HG02642 (cell line): Measurements from ENCODE around the gene SNX22.
"Not testable (repeated sequence)": the region's sequence is repeated elsewhere in the genome, so short reads cannot be mapped to it uniquely, and the experiment has no call there.

Experiments used
- ATAC-seq: cut with Tn5 transposase; IDR thresholded peaks from one replicate; pipeline ENCODE4 v1.9.1; 2021; ENCODE audit warnings: mild to moderate bottlenecking; ENCODE audit not compliant: unreplicated experiment, poor library complexity

Gene SNX22

DNA sequence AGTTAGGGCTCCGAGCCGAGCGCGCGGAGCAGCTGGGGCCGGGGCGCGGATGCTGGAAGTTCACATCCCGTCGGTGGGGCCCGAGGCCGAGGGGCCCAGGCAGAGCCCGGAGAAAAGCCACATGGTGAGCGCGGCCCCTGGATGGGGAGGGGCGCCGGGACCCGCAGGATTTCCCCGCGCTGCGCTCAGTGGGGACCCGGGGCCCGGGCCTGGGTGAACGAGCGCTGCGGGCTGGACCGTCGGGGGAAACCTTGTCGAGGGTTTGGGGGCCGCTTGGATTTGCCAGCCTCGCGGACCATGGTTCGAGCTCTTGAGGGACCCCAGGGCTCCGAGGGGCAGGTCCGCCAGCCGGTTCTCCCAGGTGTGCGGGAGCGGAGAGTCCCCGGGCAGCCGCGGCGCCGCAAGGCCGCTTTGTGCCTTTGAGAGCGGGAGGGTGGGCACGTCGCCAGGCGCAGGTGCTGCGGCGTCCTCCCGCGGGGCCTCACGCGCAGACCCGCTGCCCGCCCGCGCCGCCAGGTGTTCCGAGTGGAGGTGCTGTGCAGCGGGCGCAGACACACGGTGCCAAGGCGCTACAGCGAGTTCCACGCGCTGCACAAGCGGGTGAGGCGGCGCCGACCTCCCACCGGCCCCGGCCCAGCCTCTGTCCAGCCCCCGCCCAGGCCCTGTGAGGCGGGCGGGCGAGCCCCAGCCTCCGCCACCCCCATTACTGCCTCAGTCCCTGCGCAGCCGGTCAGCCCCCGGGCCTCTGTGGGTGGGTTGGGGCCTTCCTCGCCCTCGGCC, at the start of gene SNX22:
TSS of gene SNX22 (plus strand) at position 5 of the 780 bp plus-strand sequence. CDS start at position 50, 45 bp downstream.
- peak; percentile 10 for ATAC-seq

DNA sequence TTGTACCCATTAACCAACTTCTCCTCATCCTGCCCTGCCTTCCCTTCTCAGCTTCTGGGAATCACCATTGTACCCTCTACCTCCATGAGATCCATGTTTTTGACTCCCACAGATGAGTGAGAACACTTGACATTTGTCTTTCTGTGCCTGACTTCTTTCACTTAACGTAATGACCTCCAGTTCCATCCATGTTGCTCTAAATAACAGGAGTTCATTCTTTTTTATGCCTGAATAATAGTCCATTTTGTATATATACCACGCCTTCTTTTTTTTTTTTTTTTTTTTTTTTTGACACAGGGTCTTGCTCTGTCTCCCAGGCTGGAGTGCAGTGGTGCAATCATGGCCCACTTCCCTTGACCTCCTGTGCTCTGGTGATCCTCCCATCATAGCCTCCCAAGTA, 49.0 kb upstream of the SNX22 start:
- no peak for ATAC-seq

DNA sequence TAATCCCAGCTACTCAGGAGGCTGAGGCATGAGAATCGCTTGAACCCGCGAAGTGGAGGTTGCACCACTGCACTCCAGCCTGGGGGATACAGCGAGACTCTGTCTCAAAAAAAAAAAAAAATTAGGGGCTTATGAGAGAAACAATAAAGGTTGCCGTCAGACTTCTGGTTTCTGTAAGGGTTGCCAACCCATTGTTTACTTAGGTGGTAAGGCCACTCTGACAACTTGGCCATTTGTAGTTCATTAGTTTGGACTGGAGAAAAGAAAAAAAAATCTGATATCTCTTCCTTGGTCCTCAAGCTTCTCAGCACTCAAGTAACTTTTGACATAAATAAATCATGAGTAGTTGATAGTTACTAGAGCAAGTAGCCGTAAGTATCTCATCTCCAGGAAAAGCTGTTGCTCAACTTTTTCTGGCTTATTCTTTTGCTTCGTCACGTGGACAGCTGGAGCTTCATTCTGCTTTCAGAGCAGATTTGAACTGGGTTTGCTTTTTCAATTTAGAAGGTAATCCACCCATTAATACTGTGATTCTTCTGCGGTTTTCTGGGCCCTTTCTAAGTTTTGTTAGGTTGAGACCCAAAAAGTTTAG, 46.3 kb upstream of the SNX22 start:
- no peak for ATAC-seq

DNA sequence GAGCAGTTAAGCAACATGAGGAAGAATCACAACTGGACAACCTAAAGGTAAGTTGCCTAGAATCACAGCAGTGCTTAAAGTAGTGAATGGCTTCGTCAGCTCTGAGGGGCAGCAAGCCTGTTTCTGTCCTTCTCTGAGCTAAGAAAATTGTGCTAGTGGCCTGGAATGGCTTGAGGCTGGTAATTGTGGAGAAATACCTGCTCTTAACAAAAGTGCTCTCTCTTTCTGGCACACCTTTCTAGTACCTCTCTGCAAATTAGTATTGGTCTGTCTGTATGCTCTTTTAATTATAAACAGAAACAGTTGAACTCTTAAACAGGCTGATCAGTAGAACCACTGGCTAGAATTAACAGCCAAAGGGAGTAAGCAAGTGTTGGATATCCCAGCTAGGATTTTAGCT, 44.2 kb upstream of the SNX22 start:
- ATAC-seq = no peak

DNA sequence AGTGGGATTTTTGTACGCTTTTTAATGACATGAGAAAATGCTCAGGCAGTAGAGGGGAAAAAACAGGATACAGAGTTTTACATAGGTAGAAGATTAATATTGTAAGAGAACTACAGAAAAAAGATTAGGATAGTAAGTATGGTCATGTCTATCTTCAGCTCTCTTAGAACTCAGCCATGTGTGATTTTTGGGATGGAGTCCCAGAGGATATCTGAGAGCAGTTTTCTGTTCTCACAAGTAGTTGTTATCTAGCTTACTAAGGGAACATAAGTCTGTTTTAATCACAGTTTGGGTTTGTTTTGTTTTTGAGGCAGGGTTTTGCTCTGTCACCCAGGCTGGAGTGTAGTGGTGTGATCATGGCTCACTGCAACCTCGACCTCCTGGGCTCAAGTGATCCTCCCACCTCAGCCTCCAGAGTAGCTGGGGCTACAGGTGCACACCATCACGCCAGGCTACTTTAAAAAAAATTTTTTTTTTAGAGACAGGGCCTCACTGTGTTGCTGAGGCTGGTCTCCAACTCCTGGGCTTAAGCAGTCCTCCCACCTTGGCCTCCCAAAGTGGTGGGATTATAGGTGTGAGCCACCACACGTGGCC, 41.3 kb upstream of the SNX22 start:
- ATAC-seq = not testable (repeated sequence)

DNA sequence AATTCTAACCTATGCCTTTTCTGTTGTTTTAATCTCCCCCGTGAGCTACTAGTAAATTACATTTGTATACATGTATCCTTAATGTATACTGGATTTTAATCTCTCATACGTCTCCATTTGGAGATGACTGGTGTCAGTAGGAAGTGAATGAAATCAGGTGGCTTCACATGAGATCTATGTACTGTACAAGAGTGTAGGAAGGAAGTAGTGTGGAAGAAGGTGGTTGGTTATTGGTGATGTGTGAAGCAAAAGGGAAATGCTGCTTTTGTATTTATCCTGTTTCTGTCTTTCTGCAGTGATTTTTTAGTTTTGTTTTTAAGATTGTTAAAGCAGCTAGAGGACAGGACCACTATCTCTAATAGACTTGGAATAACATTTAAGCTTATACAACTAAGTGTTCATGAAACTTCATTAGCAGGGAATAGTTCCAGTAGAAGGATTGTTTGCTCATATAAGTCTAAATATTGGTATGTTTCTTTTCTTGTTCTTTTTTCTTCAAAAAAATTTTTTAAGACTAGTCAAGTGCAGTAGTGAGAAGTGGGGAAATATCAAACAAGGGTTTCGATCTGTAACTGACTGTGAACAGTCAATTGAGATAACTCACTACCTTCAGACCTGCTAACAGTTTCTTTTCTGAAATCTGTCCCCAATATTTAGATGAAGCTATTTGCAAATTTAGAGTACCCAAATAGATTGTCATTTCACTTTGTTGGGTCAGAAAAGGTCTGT, 40.4 kb upstream of the SNX22 start:
- no peak for ATAC-seq

DNA sequence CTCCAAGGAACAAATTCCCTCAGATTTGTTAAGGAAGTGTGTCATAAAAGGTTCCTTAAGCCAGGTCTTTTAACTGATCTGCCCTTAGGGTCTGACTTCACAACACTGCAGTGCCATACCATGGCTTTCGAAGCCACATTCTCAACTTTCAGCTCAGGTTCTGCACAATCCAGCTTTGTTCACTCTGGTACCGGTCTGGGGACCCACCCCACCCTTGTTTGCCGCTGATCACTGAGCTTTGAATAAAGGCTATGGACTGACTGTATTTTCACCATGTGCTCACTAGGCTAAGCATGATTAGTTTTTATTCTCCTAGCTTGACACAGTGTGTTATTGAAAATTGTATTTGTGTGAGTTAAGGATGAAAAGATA, 39.9 kb upstream of the SNX22 start:
- ATAC-seq = no peak

DNA sequence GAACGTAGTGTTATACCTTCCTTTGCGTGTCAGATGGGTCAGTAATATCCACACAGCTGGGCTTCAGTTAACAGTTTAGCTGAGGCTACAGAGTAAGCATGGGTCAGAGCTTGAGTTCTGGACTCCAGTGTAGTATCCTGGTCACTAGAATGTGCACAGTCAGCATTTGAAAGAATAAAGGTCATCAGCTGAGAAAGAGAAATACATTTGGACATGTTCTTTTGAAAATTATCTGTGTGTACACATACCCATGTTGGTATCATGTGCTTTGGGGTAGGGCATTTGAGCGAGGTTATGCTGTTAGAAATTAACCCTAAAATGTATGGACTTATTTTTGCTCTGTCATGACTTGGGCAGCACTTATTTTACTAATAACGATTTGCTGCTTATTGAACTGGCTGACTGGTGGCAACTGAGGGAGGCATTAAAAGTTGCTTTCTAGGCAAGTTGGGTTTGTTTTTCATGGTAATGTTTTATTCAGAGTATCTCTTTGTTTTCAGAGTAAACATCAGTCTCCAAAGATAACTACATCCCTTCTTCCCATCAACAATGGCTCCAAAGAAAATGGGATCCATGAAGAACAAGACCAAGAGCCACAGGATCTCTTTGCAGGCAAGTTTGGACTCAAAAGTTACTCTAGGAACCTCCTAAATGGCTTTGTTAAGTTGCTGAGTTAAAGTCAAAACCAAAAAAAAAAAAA, 39.3 kb upstream of the SNX22 start:
- no peak for ATAC-seq

DNA sequence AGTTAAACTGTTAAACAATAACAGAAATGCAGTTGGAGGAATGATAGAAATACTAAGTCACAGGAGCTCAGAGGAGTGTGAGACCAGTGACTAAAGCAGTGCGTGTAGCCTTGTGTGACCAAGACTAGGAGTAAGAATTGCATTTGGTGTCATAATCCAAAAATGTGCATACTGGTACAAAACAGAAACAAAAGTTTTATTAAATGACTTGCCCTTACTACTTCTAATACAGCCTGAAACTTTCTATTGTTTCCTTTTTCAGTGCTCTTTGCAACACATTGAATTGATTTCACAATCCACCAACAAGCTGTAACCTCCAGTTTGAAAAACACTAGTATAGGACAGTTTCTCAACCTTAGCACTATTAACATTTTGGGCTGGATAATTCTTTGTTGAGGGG, 38.6 kb upstream of the SNX22 start:
- ATAC-seq = no peak

DNA sequence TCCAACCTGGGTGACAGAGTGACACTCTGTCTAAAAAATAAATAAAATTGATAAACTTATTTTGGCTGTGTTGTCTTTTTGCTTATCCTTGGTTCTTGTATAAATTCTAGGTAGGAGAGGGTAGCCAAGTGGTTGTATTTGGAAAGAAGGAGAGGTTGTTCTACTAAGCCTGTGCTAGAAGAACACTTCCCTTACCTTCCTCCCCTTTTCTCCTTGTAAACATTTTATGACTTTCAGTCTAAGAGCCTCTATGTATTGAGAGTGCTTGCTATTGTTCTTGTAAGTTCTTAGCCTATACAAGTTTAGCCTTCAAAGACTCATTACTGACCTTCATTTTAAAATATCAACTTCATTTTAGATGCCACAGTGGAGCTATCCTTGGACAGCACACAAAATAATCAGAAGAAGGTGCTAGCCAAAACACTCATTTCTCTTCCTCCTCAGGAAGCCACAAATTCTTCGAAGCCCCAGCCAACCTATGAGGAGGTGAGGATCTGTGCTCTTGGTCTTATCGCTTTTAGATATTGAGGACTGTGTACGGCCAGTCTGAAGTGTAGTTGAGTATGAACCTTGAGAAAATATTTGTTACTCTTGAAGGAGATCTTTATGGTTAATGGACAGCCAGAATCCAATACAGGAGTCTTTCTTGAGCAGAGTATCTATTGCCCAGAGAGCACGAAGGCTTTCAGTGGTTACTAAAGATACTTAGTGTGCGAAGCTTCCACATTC, 33.6 kb upstream of the SNX22 start:
- ATAC-seq = no peak

DNA sequence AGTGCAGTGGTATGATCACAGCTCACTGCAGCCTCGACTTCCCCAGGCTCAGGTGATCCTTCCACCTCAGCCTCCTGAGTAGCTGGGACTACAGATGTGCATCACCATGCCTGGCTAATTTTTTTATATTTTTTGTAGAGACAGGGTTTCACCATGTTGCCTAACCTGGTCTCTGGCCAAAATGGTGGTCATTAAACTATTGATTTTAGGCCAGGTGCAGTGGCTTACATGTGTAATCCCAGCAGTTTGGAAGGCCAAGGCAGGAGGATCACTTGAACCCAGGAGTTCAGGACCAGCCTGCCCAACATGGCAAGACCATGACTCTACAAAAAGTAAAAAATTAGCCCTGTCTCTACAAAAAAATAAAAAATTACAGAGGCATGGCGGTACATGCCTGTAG, 31.2 kb upstream of the SNX22 start:
- not testable (repeated sequence) for ATAC-seq

DNA sequence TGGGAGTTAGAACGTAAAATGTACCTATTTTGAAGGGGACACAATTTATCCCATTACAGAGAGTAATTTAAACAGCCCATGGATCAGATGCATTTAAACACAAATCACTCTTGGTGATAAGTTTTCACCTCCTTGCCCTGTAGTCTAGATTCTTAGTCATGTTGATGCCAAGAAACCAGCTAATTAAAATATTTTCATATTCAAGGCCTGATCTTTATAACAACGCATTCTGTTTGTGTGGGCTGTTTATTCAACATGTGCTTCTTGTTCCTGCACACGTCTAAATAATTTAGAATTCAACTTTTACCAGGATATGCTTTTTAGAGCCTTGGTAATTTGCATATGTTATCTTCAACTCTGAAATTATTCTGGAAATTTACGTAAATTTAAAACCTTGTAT, 29.9 kb upstream of the SNX22 start:
- no peak for ATAC-seq

DNA sequence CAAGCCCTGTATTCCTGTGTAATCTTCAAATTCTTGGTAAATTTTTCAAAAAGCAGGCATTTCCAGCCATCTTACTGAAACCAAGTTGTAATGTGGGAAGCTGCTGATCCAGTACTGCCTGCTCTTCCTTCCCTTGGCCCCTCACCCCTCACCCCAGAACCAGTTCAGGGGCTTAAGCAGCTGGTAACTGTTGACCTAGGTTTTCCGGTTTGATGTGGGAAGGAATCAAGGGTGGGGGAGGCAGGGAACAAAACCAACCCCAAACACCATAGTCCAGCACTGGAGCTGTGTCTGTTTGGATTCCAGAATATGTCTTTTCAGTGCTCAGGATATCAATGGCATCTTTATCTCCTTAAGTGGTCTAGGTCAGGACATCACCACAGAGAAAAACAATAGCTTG, 29.1 kb upstream of the SNX22 start:
- no peak for ATAC-seq

DNA sequence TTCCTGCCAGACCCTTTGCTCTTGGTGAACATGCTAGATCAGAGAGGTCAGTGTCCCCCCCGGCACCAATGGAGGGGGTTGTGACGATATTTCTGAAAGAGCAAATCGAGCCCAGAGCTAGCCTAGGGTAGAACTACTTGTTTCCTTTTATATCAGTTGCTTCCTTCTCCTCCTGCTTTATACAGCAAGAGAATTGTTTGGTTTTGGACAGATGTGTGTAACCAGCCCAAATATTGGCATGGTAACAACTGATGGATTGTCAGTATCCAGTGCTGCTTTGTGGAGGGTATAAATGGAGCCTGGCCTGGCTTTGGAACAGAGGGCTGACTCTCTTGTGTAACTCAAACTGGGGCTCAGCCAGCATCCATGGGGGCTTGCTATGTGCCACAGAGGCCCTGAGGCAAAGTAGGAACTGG, 28.6 kb upstream of the SNX22 start:
- ATAC-seq = no peak

DNA sequence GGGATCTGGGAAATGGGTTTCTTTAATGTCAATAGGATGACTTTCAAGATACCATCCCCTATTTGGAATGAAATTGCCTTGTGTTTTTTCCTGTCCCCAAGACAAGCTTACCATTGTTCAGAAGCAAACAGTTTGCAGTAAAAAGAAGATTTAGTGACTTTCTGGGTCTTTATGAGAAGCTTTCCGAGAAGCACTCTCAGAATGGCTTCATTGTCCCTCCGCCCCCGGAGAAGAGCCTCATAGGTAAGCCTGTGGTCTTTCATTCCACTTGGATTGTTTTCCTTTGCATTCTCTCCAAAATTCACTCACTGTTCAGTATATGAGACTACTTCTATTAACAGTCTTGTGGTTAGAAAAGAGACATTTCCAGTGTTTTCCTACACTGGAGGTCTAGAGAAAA, 25.6 kb upstream of the SNX22 start:
- no peak for ATAC-seq

DNA sequence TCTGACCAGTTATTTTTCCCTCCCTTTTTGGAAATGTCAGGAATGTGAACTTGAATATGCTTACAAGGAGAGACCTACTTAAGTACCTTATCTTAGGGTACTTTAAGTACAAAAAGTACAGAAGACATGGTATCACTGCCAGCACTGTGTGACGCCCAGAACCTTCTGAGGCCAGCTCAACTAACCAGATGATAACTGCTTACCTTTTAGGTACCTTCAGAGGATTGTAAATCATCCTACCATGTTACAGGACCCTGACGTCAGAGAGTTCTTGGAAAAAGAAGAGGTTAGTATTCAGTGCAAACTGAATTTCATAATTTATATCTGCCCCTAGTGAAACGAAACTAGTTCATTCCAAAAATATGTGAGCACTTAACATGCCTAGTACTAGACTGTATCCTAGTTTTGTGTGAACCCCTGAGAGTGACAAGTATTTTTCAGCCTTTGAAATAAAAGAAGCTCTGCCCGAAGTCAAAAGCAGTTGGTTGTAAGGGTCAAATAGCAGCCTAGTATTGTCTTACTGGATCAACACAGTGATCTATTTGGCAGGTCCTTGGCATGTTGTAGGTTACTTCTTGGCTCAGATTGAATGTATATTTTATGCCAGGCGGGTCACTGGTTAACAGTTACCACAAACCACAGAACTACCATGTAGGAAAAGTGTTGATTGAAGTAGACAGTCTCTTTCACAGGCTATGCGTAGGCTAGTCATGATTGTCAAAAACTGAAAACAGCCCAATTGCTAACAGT, 23.8 kb upstream of the SNX22 start:
- ATAC-seq = no peak

DNA sequence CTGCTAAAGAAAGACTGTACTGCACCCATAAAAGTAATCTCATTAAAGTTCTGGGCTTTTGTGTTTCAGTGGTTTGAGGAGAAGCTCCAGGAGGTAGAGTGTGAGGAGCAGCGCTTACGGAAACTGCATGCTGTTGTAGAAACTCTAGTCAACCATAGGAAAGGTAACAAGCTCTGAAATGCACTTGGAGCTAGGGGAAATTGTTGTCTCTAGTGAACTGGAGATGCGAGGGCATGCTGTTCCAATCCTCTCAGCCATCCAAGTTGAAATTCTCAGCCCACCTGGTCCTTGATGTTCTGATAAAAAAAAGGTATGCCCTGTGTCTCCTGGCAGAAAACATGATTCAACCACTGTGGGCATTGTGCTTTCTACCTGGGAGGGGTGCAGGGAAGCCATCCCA, 21.4 kb upstream of the SNX22 start:
- no peak for ATAC-seq

DNA sequence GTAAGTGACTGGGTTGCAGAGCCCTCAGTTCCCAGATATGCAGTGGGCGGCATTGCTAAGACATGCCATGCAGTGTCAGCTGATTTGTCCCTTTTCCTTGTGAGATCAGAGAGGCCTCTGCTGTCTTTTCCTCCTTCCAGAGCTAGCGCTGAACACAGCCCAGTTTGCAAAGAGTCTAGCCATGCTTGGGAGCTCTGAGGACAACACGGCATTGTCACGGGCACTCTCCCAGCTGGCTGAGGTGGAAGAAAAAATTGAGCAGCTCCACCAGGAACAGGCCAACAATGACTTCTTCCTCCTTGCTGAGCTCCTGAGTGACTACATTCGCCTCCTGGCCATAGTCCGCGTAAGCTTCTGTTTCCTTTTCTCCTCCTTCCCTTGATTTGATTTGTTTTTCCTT, 20.0 kb upstream of the SNX22 start:
- ATAC-seq = no peak

DNA sequence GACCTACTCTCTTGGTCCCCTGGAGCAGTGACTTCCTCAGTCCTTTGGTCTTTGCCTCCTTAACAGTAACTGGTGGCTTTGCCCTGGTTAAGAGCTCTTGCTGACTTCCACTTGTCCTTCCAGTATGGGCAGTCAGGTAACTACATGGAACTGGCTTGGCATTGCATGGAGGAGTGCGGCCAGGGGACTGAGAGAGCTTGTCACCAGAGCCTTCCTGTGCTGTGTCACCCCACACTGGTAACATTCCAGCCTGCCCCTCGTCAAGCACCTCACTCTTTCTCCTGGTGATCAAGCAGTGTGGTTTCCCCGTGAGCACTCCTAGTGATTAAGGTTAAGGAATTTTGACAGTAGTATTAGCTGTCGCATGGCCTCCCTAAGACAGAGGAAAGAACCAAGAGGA, 19.3 kb upstream of the SNX22 start:
- no peak for ATAC-seq
